Activated T-helper 1 cell treated with anti-CD3 and anti-CD28 coated beads, Interleukin-12 subunit alpha, Interleukin-12 subunit beta, Interleukin-2, Interleukin-4 antibody, amounts not matched to agents 30 ng/mL and 10 ng/mL and 1 ng/mL, durations not matched to agents 14 hours and 24 hours and 36 hours (primary cell): ENCODE data around the gene GRID1. TPM values are rescaled to one million over a fixed set of nuclear protein-coding genes. Genes with fewer than 3 reads are reported as not detected.
"Not testable (repeated sequence)": the region's sequence is repeated elsewhere in the genome, so short reads cannot be mapped to it uniquely, and the experiment has no call there.

ENCODE experiments used
- DNase-seq: peaks from one replicate; pipeline ENCODE4 v3.0.0; 2021; ENCODE audit warnings: low spot score
- H3K27ac Mint-ChIP-seq: one replicate; pipeline ENCODE4 v1.8.0; 2021; ENCODE audit warnings: mild to moderate bottlenecking, mixed read lengths
- H3K27me3 Mint-ChIP-seq: one replicate; pipeline ENCODE4 v1.8.0; 2022; ENCODE audit warnings: mild to moderate bottlenecking, moderate library complexity, mixed read lengths; ENCODE audit not compliant: insufficient read depth
- H3K36me3 Mint-ChIP-seq: one replicate; pipeline ENCODE4 v1.8.0; 2021; ENCODE audit warnings: low read depth, mixed read lengths
- H3K4me1 Mint-ChIP-seq: one replicate; pipeline ENCODE4 v1.8.0; 2021; ENCODE audit warnings: low read depth, mixed read lengths
- H3K4me3 Mint-ChIP-seq: one replicate; pipeline ENCODE4 v1.8.0; 2021; ENCODE audit warnings: mild to moderate bottlenecking, moderate library complexity, mixed read lengths
- H3K9me3 Mint-ChIP-seq: one replicate; pipeline ENCODE4 v1.8.0; 2021; ENCODE audit warnings: mixed read lengths
- intact Hi-C: fragments of 100-400 bp; cut with micrococcal nuclease; formaldehyde crosslinking; loops from one replicate; pipeline ENCODE4 v1.15.1; 2024
- total RNA-seq: library from RNA; stranded (reverse); gene quantifications from 2 replicates; pipeline ENCODE4 v1.2.3, GENCODE V29; 2022

Gene GRID1
- total RNA-seq, 1 donor from 2014 or later = not detected

GRCh38 chr10:85720931-85721590, 645.5 kb downstream of the GRID1 start:
- H3K27ac Mint-ChIP-seq = no peak overlapping the region
- no peak for DNase-seq
- no peak overlapping the region for H3K4me3 Mint-ChIP-seq
- peaks cover 2% of the 10 kb centered on the region for H3K27me3 Mint-ChIP-seq
- no peaks in the 10 kb centered on the region for H3K4me1 Mint-ChIP-seq
- no peaks in the 10 kb centered on the region for H3K36me3 Mint-ChIP-seq
- intact Hi-C loops = no loop called here
- no peaks in the 10 kb centered on the region for H3K9me3 Mint-ChIP-seq

- Mint-ChIP-seq H3K4me1 (no peaks in the 10 kb centered on the region), H3K27me3 (peaks cover 2% of the 10 kb centered on the region), H3K27ac (no peak overlapping the region), H3K4me3 (no peak overlapping the region), H3K36me3 (no peaks in the 10 kb centered on the region), H3K9me3 (no peaks in the 10 kb centered on the region)
- DNase-seq = no peak
- intact Hi-C loops = no loop called here
Measured at GRCh38 chr10:85719408-85719807, 647.2 kb downstream of the GRID1 start.

- H3K27ac Mint-ChIP-seq = no peak overlapping the region
- no peaks in the 10 kb centered on the region for H3K27me3 Mint-ChIP-seq
- DNase-seq = no peak
- H3K9me3 Mint-ChIP-seq = no peaks in the 10 kb centered on the region
- no peak overlapping the region for H3K4me3 Mint-ChIP-seq
- no peaks in the 10 kb centered on the region for H3K4me1 Mint-ChIP-seq
- intact Hi-C loops = no loop called here
- no peaks in the 10 kb centered on the region for H3K36me3 Mint-ChIP-seq
Measured at GRCh38 chr10:85713885-85714284, 652.7 kb downstream of the GRID1 start.

- H3K27ac Mint-ChIP-seq = no peak overlapping the region
- H3K36me3 Mint-ChIP-seq = no peaks in the 10 kb centered on the region
- no peaks in the 10 kb centered on the region for H3K4me1 Mint-ChIP-seq
- H3K9me3 Mint-ChIP-seq = no peaks in the 10 kb centered on the region
- peaks cover 2% of the 10 kb centered on the region for H3K27me3 Mint-ChIP-seq
- intact Hi-C loops = no loop called here
- H3K4me3 Mint-ChIP-seq = no peak overlapping the region
- no peak for DNase-seq
Measured at GRCh38 chr10:85702768-85703167, 663.8 kb downstream of the GRID1 start.

- H3K27me3 Mint-ChIP-seq, H3K4me3 Mint-ChIP-seq, H3K27ac Mint-ChIP-seq, H3K36me3 Mint-ChIP-seq, intact Hi-C loops, H3K4me1 Mint-ChIP-seq, H3K9me3 Mint-ChIP-seq, DNase-seq: not testable (repeated sequence)
Measured at GRCh38 chr10:85699066-85699465, 667.5 kb downstream of the GRID1 start.

GRCh38 chr10:85696893-85697292, 669.7 kb downstream of the GRID1 start:
- no peaks in the 10 kb centered on the region for H3K36me3 Mint-ChIP-seq
- H3K27ac Mint-ChIP-seq = no peak overlapping the region
- no peak for DNase-seq
- H3K9me3 Mint-ChIP-seq = no peaks in the 10 kb centered on the region
- intact Hi-C loops = no loop called here
- H3K4me3 Mint-ChIP-seq = no peak overlapping the region
- H3K27me3 Mint-ChIP-seq = peaks cover 2% of the 10 kb centered on the region
- H3K4me1 Mint-ChIP-seq = no peaks in the 10 kb centered on the region

- intact Hi-C loops = no loop called here
Measured at GRCh38 chr10:85682621-85683020, 684.0 kb downstream of the GRID1 start.

GRCh38 chr10:85679710-85680109, 686.9 kb downstream of the GRID1 start:
- no peak overlapping the region for H3K27ac Mint-ChIP-seq
- no peaks in the 10 kb centered on the region for H3K36me3 Mint-ChIP-seq
- no peaks in the 10 kb centered on the region for H3K4me1 Mint-ChIP-seq
- no peaks in the 10 kb centered on the region for H3K9me3 Mint-ChIP-seq
- DNase-seq = no peak
- peaks cover 2% of the 10 kb centered on the region for H3K27me3 Mint-ChIP-seq
- H3K4me3 Mint-ChIP-seq = no peak overlapping the region
- intact Hi-C loops = no loop called here

More at GRCh38 chr10:85682621-85683020, 684.0 kb downstream of the GRID1 start:
- H3K27ac Mint-ChIP-seq = no peak overlapping the region
- no peaks in the 10 kb centered on the region for H3K36me3 Mint-ChIP-seq
- H3K27me3 Mint-ChIP-seq = peaks cover 4% of the 10 kb centered on the region
- no peak for DNase-seq
- H3K9me3 Mint-ChIP-seq = no peaks in the 10 kb centered on the region
- H3K4me3 Mint-ChIP-seq = no peak overlapping the region
- H3K4me1 Mint-ChIP-seq = no peaks in the 10 kb centered on the region

GRCh38 chr10:85679061-85679460, 687.5 kb downstream of the GRID1 start:
- no peaks in the 10 kb centered on the region for H3K36me3 Mint-ChIP-seq
- H3K4me1 Mint-ChIP-seq = no peaks in the 10 kb centered on the region
- no peaks in the 10 kb centered on the region for H3K9me3 Mint-ChIP-seq
- no peak overlapping the region for H3K4me3 Mint-ChIP-seq
- DNase-seq = no peak
- intact Hi-C loops = no loop called here
- peaks cover 1% of the 10 kb centered on the region for H3K27me3 Mint-ChIP-seq
- H3K27ac Mint-ChIP-seq = no peak overlapping the region

GRCh38 chr10:85674851-85675250, 691.7 kb downstream of the GRID1 start:
- no peaks in the 10 kb centered on the region for H3K4me1 Mint-ChIP-seq
- no peak overlapping the region for H3K27ac Mint-ChIP-seq
- DNase-seq = no peak
- intact Hi-C loops = no loop called here
- H3K36me3 Mint-ChIP-seq = no peaks in the 10 kb centered on the region
- H3K27me3 Mint-ChIP-seq = no peaks in the 10 kb centered on the region
- no peaks in the 10 kb centered on the region for H3K9me3 Mint-ChIP-seq
- no peak overlapping the region for H3K4me3 Mint-ChIP-seq

- DNase-seq = no peak
- Mint-ChIP-seq H3K27ac (no peak overlapping the region), H3K4me1 (no peaks in the 10 kb centered on the region), H3K36me3 (no peaks in the 10 kb centered on the region), H3K27me3 (no peaks in the 10 kb centered on the region), H3K4me3 (no peak overlapping the region), H3K9me3 (no peaks in the 10 kb centered on the region)
- intact Hi-C loops = no loop called here
Measured at GRCh38 chr10:85673270-85673669, 693.3 kb downstream of the GRID1 start.

- Mint-ChIP-seq H3K4me1 (no peaks in the 10 kb centered on the region), H3K27me3 (no peaks in the 10 kb centered on the region), H3K9me3 (no peaks in the 10 kb centered on the region), H3K4me3 (no peak overlapping the region), H3K27ac (no peak overlapping the region), H3K36me3 (no peaks in the 10 kb centered on the region)
- intact Hi-C loops = no loop called here
- DNase-seq = no peak
Measured at GRCh38 chr10:85671530-85671929, 695.1 kb downstream of the GRID1 start.

- no peaks in the 10 kb centered on the region for H3K9me3 Mint-ChIP-seq
- intact Hi-C loops = no loop called here
- no peaks in the 10 kb centered on the region for H3K27me3 Mint-ChIP-seq
- no peak overlapping the region for H3K4me3 Mint-ChIP-seq
- no peak overlapping the region for H3K27ac Mint-ChIP-seq
- DNase-seq = no peak
- H3K36me3 Mint-ChIP-seq = no peaks in the 10 kb centered on the region
- no peaks in the 10 kb centered on the region for H3K4me1 Mint-ChIP-seq
Measured at GRCh38 chr10:85668522-85668921, 698.1 kb downstream of the GRID1 start.

GRCh38 chr10:85667638-85668233, 698.9 kb downstream of the GRID1 start:
- intact Hi-C loops = no loop called here
- no peaks in the 10 kb centered on the region for H3K9me3 Mint-ChIP-seq
- no peaks in the 10 kb centered on the region for H3K36me3 Mint-ChIP-seq
- no peaks in the 10 kb centered on the region for H3K27me3 Mint-ChIP-seq
- H3K27ac Mint-ChIP-seq = no peak overlapping the region
- H3K4me1 Mint-ChIP-seq = no peaks in the 10 kb centered on the region
- DNase-seq = no peak
- H3K4me3 Mint-ChIP-seq = no peak overlapping the region
